T-helper 9 cell (primary cell): ENCODE results near the gene UGT2A1.
"Not testable (repeated sequence)": the region's sequence is repeated elsewhere in the genome, so short reads cannot be mapped to it uniquely, and the experiment has no call there.

ENCODE experiments used
- DNase-seq: peaks from one replicate; pipeline ENCODE4 v3.0.0-alpha.2; 2020
- total RNA-seq, 2 donors: gene quantifications; one replicate each; lab custom pipeline; 2026; lab: John Stamatoyannopoulos, UW

The UGT2A1 gene
- total RNA-seq: 0 to 0.07 reads per million in 2 donors

DNA sequence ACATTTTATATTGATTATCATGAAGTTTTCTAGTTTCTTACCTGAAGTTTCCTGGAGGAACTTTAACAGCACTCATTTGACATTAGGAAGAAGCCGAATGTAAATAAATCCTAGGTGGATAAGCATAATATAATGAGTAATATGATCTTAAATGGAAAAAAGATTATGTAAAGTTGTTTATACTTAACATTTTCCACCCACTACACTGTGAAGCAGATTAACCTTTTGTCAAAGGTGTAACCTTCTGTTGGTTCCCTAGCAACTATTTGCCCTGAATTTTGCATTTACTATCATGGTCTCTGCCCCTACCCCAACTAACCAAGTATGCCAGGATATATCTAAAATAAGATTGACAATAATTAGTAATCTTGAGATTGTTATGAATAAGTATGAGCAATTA is at the start of gene UGT2A1:
UGT2A1 (minus strand) TSS at position 101 of the 400 bp plus-strand sequence. CDS start 5,603 bp downstream, outside the sequence.
- no peak for DNase-seq

DNA sequence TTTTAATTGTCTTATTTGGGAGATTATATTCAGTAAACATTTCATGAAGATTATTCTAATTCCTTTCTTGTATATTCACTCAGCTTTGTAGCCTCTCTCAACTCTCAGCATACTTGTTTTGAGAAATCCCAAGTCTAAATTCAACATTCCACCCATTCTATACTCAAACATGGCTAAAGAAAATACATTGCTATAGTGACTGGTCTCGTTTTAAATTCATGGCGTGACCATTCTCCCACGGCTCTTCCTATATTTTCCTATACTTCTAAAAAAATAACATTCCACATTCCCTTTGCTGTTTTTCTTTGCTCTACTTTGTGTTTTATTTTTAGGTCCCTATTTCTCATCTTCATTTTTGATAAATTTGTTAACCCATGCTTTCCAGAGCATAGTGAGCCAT is 49.2 kb upstream of the UGT2A1 start:
- DNase-seq: no peak

GRCh38 chr4:69701696-69702095 is 48.6 kb upstream of the UGT2A1 start:
- DNase-seq: no peak

- DNase-seq: no peak
These were observed 44.6 kb upstream of the UGT2A1 start for GRCh38 chr4:69697536-69698242.

- no peak for DNase-seq
These were observed 36.6 kb upstream of the UGT2A1 start for GRCh38 chr4:69689599-69689998.

DNA sequence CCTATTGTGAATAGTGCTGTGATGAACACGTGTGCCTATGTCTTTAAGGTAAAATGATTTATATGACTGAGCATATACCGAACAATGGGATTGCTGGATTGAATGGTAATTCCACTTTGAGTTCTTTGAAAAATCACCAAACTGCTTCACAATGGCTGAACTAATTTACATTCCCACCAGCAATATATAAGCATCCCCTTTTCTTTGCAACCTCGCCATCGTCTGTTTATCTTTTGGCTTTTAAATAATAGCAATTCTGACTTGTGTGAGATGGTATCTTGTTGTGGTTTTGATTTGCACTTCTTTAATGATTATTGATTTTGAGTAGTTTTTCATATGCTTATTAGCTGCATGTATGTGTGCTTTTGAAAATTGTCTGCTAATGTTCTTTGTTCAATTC is 31.8 kb upstream of the UGT2A1 start:
- no peak for DNase-seq

- no peak for DNase-seq
These were observed 15.6 kb upstream of the UGT2A1 start for GRCh38 chr4:69668680-69669079.

GRCh38 chr4:69664009-69664408 is 11.0 kb upstream of the UGT2A1 start:
- DNase-seq: not testable (repeated sequence)

DNA sequence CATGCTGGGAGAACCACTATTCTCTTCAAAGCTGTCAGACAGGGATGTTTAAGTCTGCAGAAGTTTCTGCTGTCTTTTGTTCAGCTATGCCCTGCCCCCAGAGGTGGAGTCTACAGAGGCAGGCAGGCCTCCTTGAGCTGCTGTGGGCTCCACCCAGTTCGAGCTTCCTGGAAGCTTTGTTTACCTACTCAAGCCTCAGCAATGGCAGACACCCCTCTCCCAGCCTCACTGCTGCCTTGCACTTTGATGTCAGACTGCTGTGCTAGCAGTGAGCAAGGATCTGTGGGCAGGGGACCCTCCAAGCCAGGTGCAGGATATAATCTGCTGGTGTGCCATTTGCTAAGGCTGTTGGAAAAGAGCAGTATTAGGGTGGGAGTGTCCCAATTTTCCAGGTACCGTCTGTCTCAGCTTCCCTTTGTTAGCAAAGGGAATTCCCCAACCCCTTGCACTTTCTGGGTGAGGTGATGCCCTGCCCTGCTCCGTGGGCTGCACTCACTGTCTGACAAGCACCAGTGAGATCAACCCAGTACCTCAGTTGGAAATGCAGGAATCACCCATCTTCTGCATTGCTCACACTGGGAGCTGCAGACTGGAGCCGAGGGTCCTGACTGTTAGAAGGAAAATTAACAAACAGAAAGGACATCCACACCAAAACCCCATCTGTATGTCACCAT is 8.2 kb upstream of the UGT2A1 start:
- not testable (repeated sequence) for DNase-seq

DNA sequence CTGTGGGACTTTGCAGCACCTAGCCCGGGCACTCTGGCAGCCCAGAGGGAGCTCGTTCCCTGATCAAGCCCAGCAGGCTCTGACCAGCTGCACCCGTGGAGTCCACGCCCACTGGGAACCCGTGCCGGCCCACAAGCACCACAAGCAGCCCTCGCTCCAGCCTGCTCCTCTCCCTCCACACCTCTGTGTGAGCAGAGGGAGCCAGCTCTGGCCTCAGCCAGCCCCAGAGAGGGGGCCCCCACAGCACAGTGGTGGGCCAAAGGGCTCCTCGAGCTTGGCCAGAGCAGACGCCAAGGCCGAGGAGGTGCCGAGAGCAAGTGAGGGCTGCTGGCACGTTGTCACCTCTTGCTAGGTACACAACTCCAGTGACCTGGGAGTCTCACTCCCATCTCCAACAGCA is 5.1 kb upstream of the UGT2A1 start:
- DNase-seq: no peak

- DNase-seq: no peak
These were observed 3.7 kb upstream of the UGT2A1 start for GRCh38 chr4:69656653-69657158.

GRCh38 chr4:69650872-69651271 is 2.2 kb downstream of the UGT2A1 start:
- no peak for DNase-seq

GRCh38 chr4:69649629-69650028 is 3.4 kb downstream of the UGT2A1 start:
- DNase-seq: no peak

- no peak for DNase-seq
These were observed 3.8 kb downstream of the UGT2A1 start for GRCh38 chr4:69649207-69649606.

DNA sequence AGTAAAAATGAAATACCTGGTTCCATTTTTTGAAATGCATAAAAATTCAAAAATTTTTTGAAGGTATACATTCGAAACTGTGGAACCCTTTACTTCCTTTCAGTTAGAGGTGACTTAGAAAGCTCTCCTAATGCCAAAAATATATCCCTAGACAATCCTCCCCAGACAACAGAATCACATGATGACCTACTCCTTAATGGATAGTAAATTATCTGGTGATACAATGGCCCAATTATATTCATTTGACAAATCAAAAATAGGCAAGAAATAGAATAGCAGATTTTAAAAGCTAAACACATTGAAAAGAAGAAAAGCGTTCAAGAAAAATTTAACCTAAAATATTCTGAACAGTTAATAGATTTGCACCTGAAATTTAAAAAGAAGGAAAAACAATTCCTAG is 10.1 kb downstream of the UGT2A1 start:
- DNase-seq: no peak

- DNase-seq: no peak
These were observed 12.8 kb downstream of the UGT2A1 start for GRCh38 chr4:69640289-69640688.

- DNase-seq: no peak
These were observed 13.5 kb downstream of the UGT2A1 start, which contains the start of gene UGT2A2 for GRCh38 chr4:69639542-69639941. Gene UGT2A2 (minus strand): TSS chr4:69639642. CDS start chr4:69639640, 2 bp downstream.

- DNase-seq: no peak
These were observed 35.9 kb downstream of the UGT2A1 start for GRCh38 chr4:69617083-69617694.

GRCh38 chr4:69610484-69610883 is 42.6 kb downstream of the UGT2A1 start:
- DNase-seq: no peak

DNA sequence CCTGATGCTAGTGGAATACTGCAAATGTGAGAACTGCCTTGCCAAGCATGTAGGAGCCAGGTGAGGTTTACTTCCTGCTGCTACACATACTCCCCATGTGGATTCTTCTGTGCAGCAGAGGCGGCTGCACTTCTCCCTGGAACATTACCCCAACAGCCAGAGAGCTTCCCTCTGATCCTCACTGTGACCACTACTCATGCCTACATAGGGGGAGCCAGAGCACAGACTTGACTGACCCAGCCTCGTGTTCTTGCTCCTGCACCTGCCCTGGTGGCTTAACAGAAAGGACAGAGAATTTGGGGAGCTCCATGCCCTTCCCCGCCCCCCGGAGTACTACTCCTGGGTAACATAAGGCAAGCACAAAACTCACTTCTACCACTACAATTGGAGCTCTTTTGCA is 52.0 kb downstream of the UGT2A1 start:
- DNase-seq: no peak

DNA sequence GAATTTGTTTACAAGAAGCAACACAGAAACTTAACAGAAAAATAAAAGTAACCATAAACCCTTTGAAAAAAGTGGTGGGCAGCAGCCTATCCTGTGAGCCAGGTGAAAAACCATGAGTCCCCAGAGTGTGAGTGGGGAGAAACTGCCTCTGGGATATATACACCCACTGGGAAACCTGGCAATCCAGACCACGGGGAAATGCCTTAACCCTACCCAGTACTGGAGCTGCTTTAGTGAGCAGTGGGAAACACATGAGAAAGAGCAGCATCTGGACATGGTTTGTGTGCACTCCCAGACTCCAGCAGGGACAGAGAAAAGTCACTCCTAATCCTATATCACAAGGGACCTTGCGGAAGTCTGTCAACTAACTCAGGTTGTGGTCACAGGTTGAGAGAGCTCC is 53.0 kb downstream of the UGT2A1 start:
- DNase-seq: no peak

DNA sequence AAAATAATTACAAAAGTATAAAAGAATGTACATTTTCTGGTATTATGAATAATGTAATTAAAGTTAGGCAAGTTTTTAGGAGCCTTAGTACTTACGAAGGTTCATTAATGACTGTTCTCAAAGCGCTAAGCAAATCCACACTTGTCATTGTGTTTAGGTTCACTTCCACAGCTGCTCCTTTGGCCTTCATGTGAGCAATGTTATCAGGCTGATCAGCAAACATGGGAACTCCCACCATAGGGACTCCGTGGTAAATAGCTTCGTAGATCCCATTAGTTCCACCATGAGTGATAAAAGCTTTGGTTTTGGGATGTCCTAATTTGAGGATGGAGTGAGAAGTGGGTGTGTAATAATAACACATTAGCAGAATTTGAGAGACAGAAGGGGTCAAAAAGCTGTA is 58.7 kb downstream of the UGT2A1 start:
- DNase-seq: no peak

GRCh38 chr4:69591364-69591763 is 61.7 kb downstream of the UGT2A1 start:
- DNase-seq: no peak

- no peak for DNase-seq
These were observed 63.2 kb downstream of the UGT2A1 start for GRCh38 chr4:69589884-69590283.
